K562 (cell line): Measurements from ENCODE around the gene HNRNPK.

Source experiments
- ZNF212 ChIP-seq: fragments of 450-650 bp; formaldehyde crosslinking; IDR thresholded peaks from 2 replicates; pipeline ENCODE4 v1.4.0; 2020; ENCODE audit warnings: mild to moderate bottlenecking
- ZNF274 ChIP-seq: IDR thresholded peaks from 2 replicates; pipeline ENCODE4 v1.6.1; 2011; ENCODE audit warnings: low read depth, mild to moderate bottlenecking, low read length, moderate library complexity, borderline replicate concordance
- TF ChIP-seq, protein P1 (sequence below), 3 experiments: IDR thresholded peaks in 2 of 3; conservative IDR thresholded peaks in 1 of 3; 2 replicates each; pipeline ENCODE4 v1.5.1; 2011 to 2012; ENCODE audit warnings: low read length in 3 of 3, mild to moderate bottlenecking in 3 of 3, control low read depth in 2 of 3, improper control_type of control experiment in 1 of 3, inconsistent platforms in 1 of 3, low read depth in 1 of 3, mixed read lengths in 1 of 3, moderate library complexity in 1 of 3; ENCODE audit not compliant: insufficient read depth in 2 of 3

GRCh38 chr9:84001621-84002020 is 21.6 kb upstream of the HNRNPK start:
- TF ChIP-seq ZNF274 (no peak), ZNF212 (CRISPR knock-in tag) (no peak)
- TF ChIP-seq, protein P1, sequence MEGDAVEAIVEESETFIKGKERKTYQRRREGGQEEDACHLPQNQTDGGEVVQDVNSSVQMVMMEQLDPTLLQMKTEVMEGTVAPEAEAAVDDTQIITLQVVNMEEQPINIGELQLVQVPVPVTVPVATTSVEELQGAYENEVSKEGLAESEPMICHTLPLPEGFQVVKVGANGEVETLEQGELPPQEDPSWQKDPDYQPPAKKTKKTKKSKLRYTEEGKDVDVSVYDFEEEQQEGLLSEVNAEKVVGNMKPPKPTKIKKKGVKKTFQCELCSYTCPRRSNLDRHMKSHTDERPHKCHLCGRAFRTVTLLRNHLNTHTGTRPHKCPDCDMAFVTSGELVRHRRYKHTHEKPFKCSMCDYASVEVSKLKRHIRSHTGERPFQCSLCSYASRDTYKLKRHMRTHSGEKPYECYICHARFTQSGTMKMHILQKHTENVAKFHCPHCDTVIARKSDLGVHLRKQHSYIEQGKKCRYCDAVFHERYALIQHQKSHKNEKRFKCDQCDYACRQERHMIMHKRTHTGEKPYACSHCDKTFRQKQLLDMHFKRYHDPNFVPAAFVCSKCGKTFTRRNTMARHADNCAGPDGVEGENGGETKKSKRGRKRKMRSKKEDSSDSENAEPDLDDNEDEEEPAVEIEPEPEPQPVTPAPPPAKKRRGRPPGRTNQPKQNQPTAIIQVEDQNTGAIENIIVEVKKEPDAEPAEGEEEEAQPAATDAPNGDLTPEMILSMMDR (IDR thresholded peaks at IDR 0.05 in 2 of 3, conservative IDR thresholded peaks at IDR 0.05 in 1 of 3; ENCODE audit: insufficient read depth in 2 of 3, low read depth in 1 of 3, low read length in 3 of 3) = no peak
